Duodenal mucosa (tissue), 2 donors: Measurements from ENCODE around the gene KRTAP10-4.

Experiments
- H3K27ac ChIP-seq: one replicate; pipeline ENCODE4 v1.7.0; 2013; ENCODE audit warnings: low read depth, low read length
- H3K27me3 ChIP-seq, 2 donors: one replicate each; pipeline ENCODE4 v1.7.0; 2013; ENCODE audit warnings: low read length in 2 of 2, control low read depth in 1 of 2; ENCODE audit not compliant: insufficient read depth in 2 of 2, control insufficient read depth in 1 of 2
- H3K36me3 ChIP-seq, 2 donors: one replicate each; pipeline ENCODE4 v1.7.0; 2013; ENCODE audit warnings: low read length in 2 of 2, control low read depth in 1 of 2; ENCODE audit not compliant: insufficient read depth in 2 of 2, control insufficient read depth in 1 of 2
- H3K4me1 ChIP-seq, 2 donors: one replicate each; pipeline ENCODE4 v1.7.0; 2013; ENCODE audit warnings: low read length in 2 of 2, control low read depth in 1 of 2; ENCODE audit not compliant: insufficient read depth in 2 of 2, control insufficient read depth in 1 of 2
- H3K4me3 ChIP-seq, 2 donors: one replicate each; pipeline ENCODE4 v1.7.0; 2013; ENCODE audit warnings: low read length in 2 of 2, low read depth in 1 of 2
- H3K9ac ChIP-seq, 2 donors: one replicate each; pipeline ENCODE4 v1.7.0; 2013; ENCODE audit warnings: low read length in 2 of 2, low read depth in 1 of 2
- H3K9me3 ChIP-seq, 2 donors: one replicate each; pipeline ENCODE4 v1.7.0; 2013; ENCODE audit warnings: low read length in 2 of 2, control low read depth in 1 of 2; ENCODE audit not compliant: control insufficient read depth in 1 of 2

Gene KRTAP10-4

DNA sequence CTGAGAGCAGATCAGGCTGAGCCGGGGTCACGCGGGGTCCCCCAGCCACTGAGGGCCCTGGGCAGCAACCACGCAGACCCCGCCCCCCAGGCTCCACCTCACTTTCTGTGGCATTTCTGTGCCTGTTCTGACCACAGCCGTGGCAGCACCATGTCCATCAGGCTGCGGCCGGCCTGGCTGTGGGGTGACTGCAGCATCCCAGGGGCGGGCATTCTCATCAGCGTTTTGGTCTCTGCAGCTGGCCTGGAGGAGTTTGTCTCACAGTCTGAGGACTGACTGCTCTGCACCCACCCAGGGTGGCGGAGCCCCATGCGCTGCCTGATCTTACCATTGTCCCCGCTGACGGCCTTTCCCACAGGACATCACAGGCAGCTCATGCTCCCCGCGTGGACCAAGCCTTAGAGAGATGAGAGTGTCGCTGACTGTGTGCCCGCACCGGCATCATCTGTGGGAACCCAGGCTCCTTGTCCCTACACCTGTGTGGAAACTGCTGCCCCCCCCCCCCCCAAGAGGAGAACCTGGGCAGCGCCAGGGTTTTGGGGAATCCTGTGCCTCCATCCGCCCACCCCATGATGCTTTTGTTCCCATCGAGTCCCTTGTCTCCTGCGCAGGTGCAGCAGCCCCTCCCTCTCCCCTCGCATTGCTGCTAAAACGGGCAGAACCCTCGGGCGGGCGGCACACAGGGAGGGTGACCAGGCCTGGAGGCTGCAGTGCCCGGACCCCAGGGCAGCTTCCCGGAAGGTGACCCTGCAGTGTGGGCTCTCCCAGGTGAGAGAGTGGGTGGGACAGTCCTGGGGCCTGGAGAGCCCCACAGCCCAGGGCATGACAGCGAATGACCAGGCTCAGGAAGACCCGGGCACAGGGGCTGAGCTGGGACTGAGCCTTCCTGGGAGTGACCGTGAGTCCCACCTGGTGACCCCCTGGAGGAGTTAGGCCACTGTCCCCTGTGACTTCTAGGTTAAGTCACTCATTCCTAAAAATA, 35.3 kb upstream of the KRTAP10-4 start:
- no peaks in the 10 kb centered on the region for H3K4me1 ChIP-seq
- H3K27ac ChIP-seq: no peak overlapping the region
- no peaks in the 10 kb centered on the region for H3K27me3 ChIP-seq
- no peak overlapping the region for H3K4me3 ChIP-seq
- no peaks in the 10 kb centered on the region for H3K36me3 ChIP-seq
- no peak overlapping the region for H3K9ac ChIP-seq
- peaks cover 0 to 10% of the 10 kb centered on the region in 2 donors for H3K9me3 ChIP-seq

DNA sequence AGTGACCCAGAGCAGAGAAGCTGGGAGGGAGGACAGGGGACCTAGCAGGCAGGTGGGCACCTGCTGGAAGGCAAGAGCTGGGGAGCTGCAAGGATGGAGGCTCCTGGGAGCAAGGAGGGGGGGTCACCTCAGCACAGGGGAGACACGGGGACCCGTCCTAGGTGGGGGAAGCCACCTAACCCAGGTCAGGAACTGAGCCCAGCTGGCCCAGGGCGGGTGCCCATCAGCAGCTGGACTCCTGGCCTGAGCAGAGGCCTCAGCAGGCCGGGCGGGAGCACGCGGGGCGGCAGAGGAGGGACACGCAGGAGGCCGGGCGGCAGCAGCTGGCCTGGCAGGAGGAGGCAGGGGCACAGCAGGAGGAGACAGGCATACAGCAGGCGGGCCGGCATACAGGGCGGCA, 34.5 kb upstream of the KRTAP10-4 start:
- Histone ChIP-seq H3K9ac (no peak overlapping the region), H3K36me3 (no peaks in the 10 kb centered on the region), H3K4me3 (no peak overlapping the region), H3K27ac (no peak overlapping the region), H3K4me1 (no peaks in the 10 kb centered on the region), H3K9me3 (peaks cover 0 to 17% of the 10 kb centered on the region in 2 donors), H3K27me3 (no peaks in the 10 kb centered on the region)

- no peaks in the 10 kb centered on the region for H3K27me3 ChIP-seq
- no peak within 1 kb of the TSS for H3K9ac ChIP-seq
- no peaks in the 10 kb centered on the region for H3K4me1 ChIP-seq
- H3K36me3 ChIP-seq: no peaks in the 10 kb centered on the region
- peaks cover 0 to 17% of the 10 kb centered on the region in 2 donors for H3K9me3 ChIP-seq
- H3K27ac ChIP-seq: no peak within 1 kb of the TSS
- no peak within 1 kb of the TSS for H3K4me3 ChIP-seq
Measured at GRCh38 chr21:44539991-44540666, 33.4 kb upstream of the KRTAP10-4 start, which contains the start of gene KRTAP10-1. Gene KRTAP10-1 (minus strand): TSS chr21:44540195. CDS start chr21:44540150, 45 bp downstream.

- Histone ChIP-seq H3K4me1 (no peaks in the 10 kb centered on the region), H3K4me3 (no peak overlapping the region), H3K27me3 (no peaks in the 10 kb centered on the region), H3K9me3 (peaks cover 0 to 17% of the 10 kb centered on the region in 2 donors), H3K36me3 (no peaks in the 10 kb centered on the region), H3K27ac (no peak overlapping the region), H3K9ac (no peak overlapping the region)
Measured at GRCh38 chr21:44540741-44541288, 32.7 kb upstream of the KRTAP10-4 start.

DNA sequence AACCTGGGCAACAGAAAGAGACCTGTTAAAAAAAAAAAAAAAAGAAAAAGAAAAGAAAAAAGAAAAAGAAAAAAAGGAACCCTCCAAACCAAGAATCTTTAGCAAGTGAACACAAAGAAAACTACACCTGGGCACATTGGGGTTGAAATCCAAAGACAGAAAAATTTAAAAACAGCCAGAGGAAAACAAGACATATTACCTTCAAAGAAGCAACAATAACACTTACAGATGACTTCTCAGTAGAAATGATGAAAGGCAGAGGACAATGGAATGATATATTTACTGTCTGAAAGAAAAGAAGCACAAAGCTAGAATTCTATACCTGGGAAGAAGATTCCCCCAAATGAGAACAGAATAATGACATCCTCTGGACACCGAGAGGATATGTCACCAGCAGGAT, 30.8 kb upstream of the KRTAP10-4 start:
- H3K4me1 ChIP-seq: no peaks in the 10 kb centered on the region
- peaks cover 0 to 23% of the 10 kb centered on the region in 2 donors for H3K9me3 ChIP-seq
- H3K27ac ChIP-seq: no peak overlapping the region
- H3K27me3 ChIP-seq: no peaks in the 10 kb centered on the region
- H3K4me3 ChIP-seq: no peak overlapping the region
- H3K9ac ChIP-seq: no peak overlapping the region
- H3K36me3 ChIP-seq: no peaks in the 10 kb centered on the region

DNA sequence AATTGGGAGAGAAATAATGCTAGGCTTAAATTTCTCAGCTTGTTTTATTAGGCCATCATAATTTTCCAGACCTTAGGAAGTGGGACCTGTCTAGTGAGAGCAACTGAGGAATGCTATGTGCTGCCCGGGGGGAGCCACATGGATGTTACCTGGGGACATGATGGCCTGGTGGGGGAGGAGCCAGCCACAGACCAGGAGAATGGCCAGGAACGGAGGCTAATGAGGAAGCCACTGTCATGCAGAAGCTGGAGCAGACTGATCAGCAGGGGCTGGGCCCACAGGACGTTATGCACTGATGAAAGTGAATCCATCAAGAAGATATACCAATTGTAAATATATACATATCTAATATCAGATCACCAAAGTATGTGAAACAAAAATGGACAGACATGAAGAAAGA, 29.0 kb upstream of the KRTAP10-4 start:
- H3K9ac ChIP-seq: no peak overlapping the region
- H3K27me3 ChIP-seq: peaks cover 0 to 4% of the 10 kb centered on the region in 2 donors
- H3K4me3 ChIP-seq: no peak overlapping the region
- H3K27ac ChIP-seq: no peak overlapping the region
- H3K4me1 ChIP-seq: no peaks in the 10 kb centered on the region
- H3K9me3 ChIP-seq: peaks cover 0 to 23% of the 10 kb centered on the region in 2 donors
- no peaks in the 10 kb centered on the region for H3K36me3 ChIP-seq

GRCh38 chr21:44547656-44548331, 25.7 kb upstream of the KRTAP10-4 start:
- peaks cover 0 to 4% of the 10 kb centered on the region in 2 donors for H3K27me3 ChIP-seq
- H3K9ac ChIP-seq: no peak overlapping the region
- no peaks in the 10 kb centered on the region for H3K4me1 ChIP-seq
- H3K4me3 ChIP-seq: no peak overlapping the region
- no peak overlapping the region for H3K27ac ChIP-seq
- no peaks in the 10 kb centered on the region for H3K36me3 ChIP-seq
- peaks cover 0 to 18% of the 10 kb centered on the region in 2 donors for H3K9me3 ChIP-seq

DNA sequence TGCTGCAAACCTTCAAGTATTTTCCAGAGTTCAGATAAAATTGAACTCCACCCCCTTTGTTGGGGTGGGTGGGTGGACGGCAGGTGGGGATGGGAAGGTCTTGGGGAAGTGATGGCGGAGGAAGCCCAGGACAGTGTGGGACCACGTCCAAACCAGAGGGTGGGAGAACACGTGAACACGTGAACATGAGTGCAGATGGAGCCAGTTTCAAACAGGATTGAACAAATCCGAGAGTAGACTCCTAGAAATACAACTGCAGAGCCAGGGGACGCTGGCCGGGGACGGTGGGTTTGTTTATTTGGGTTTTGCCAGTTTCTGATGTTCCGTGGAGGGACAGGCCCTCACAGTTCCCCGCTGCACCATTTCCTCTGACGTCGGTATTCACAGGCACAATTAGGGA, 25.1 kb upstream of the KRTAP10-4 start:
- H3K4me3 ChIP-seq: no peak overlapping the region
- H3K36me3 ChIP-seq: no peaks in the 10 kb centered on the region
- no peak overlapping the region for H3K9ac ChIP-seq
- H3K9me3 ChIP-seq: peaks cover 0 to 12% of the 10 kb centered on the region in 2 donors
- H3K27me3 ChIP-seq: peaks cover 0 to 4% of the 10 kb centered on the region in 2 donors
- H3K4me1 ChIP-seq: no peaks in the 10 kb centered on the region
- no peak overlapping the region for H3K27ac ChIP-seq

DNA sequence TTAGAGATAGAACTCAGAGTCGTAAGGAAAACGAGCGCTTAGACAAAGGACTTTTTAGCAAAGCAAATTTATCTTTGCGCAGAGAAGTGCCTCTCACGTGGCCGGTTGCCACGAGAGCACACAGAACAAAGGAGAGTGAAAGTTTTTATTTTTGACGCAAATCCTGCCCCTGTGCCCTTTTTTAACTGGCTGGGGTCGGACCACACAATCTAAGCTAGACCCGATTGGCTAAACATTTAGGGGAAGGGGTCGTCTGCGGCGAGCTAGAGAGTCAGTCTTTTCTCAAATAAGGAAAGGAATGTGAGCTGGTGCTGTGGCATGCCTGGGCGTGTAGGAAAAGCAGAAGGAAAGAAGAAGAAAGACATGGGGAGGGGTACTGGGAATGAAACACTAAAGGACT, 24.6 kb upstream of the KRTAP10-4 start:
- no peak overlapping the region for H3K4me3 ChIP-seq
- no peaks in the 10 kb centered on the region for H3K4me1 ChIP-seq
- peaks cover 0 to 4% of the 10 kb centered on the region in 2 donors for H3K27me3 ChIP-seq
- no peak overlapping the region for H3K27ac ChIP-seq
- H3K9ac ChIP-seq: no peak overlapping the region
- no peaks in the 10 kb centered on the region for H3K36me3 ChIP-seq
- peaks cover 0 to 7% of the 10 kb centered on the region in 2 donors for H3K9me3 ChIP-seq
